Raji (cell line): ENCODE data around the gene C1QB.

Experiments used
- POLR2A ChIP-seq: IDR thresholded peaks from 2 replicates; pipeline ENCODE4 v1.6.1; 2011; ENCODE audit warnings: low read depth, low read length, control low read depth; ENCODE audit not compliant: insufficient read depth

Gene C1QB

GRCh38 chr1:22699681-22700520 lies 46.9 kb downstream of the C1QB start:
- no peak for TF ChIP-seq POLR2A

- TF ChIP-seq POLR2A, result no peak
Measured at GRCh38 chr1:22702296-22703085, 49.5 kb downstream of the C1QB start.

- no peak for TF ChIP-seq POLR2A
Measured at GRCh38 chr1:22704440-22705067, 51.5 kb downstream of the C1QB start.

- no peak for TF ChIP-seq POLR2A
Measured at GRCh38 chr1:22705586-22705985, 52.5 kb downstream of the C1QB start.

GRCh38 chr1:22708777-22709176 lies 55.7 kb downstream of the C1QB start:
- TF ChIP-seq POLR2A, result no peak

- TF ChIP-seq POLR2A, result no peak
Measured at GRCh38 chr1:22709227-22709626, 56.2 kb downstream of the C1QB start.

- no peak for TF ChIP-seq POLR2A
Measured at GRCh38 chr1:22709891-22710700, 57.1 kb downstream of the C1QB start.

- no peak for TF ChIP-seq POLR2A
Measured at GRCh38 chr1:22710701-22711049, 57.6 kb downstream of the C1QB start, which contains the start of gene EPHB2. EPHB2 (plus strand) TSS chr1:22710839; CDS start chr1:22710983, 144 bp downstream.

- no peak for TF ChIP-seq POLR2A
Measured at GRCh38 chr1:22711071-22711470, 58.0 kb downstream of the C1QB start.
